HT-29 (cell line): Measurements from ENCODE around the gene MST1. TPM values are rescaled to one million over a fixed set of nuclear protein-coding genes. Genes with fewer than 3 reads are reported as not detected.
"Not testable (repeated sequence)": the region's sequence is repeated elsewhere in the genome, so short reads cannot be mapped to it uniquely, and the experiment has no call there.

ENCODE experiments used
- DNase-seq: peaks from one replicate; pipeline ENCODE4 v3.0.0-alpha.2; 2015; ENCODE audit warnings: low spot score
- total RNA-seq: library from RNA; depleted of rRNA; stranded (reverse); fragments of >200 nt; shearing (Covaris generic); gene quantifications from 2 replicates; pipeline ENCODE4 v1.2.3, GENCODE V29; 2014

The MST1 gene
- total RNA-seq, 1 experiment from 2014 or later, result 2.2 TPM

GRCh38 chr3:49701388-49702077, 12.3 kb upstream of the MST1 start:
- no peak for DNase-seq

- DNase-seq, result no peak
These were observed 11.3 kb upstream of the MST1 start for GRCh38 chr3:49700453-49701128.

- no peak for DNase-seq
These were observed 10.7 kb upstream of the MST1 start for GRCh38 chr3:49700014-49700413.

GRCh38 chr3:49699281-49699979, 10.2 kb upstream of the MST1 start:
- DNase-seq, result no peak

- not testable (repeated sequence) for DNase-seq
These were observed 6.2 kb upstream of the MST1 start for GRCh38 chr3:49695350-49696015.

- DNase-seq, result not testable (repeated sequence)
These were observed 5.3 kb upstream of the MST1 start for GRCh38 chr3:49694409-49695070.

GRCh38 chr3:49691481-49691880, 2.2 kb upstream of the MST1 start:
- DNase-seq, result not testable (repeated sequence)

GRCh38 chr3:49690856-49691255, 1.6 kb upstream of the MST1 start:
- not testable (repeated sequence) for DNase-seq

- not testable (repeated sequence) for DNase-seq
These were observed 792 bp upstream of the MST1 start for GRCh38 chr3:49689908-49690624.

GRCh38 chr3:49688338-49689045, 782 bp downstream of the MST1 start:
- not testable (repeated sequence) for DNase-seq

GRCh38 chr3:49687424-49687795, 1.9 kb downstream of the MST1 start:
- not testable (repeated sequence) for DNase-seq

- peak; percentile 30 for DNase-seq
These were observed 2.4 kb downstream of the MST1 start for GRCh38 chr3:49686769-49687423.

- DNase-seq, result not testable (repeated sequence)
These were observed 2.9 kb downstream of the MST1 start for GRCh38 chr3:49686346-49686745.

- not testable (repeated sequence) for DNase-seq
These were observed 3.4 kb downstream of the MST1 start for GRCh38 chr3:49685846-49686245.

GRCh38 chr3:49685103-49685502, 4.2 kb downstream of the MST1 start:
- DNase-seq, result not testable (repeated sequence)

- not testable (repeated sequence) for DNase-seq
These were observed 4.8 kb downstream of the MST1 start for GRCh38 chr3:49684453-49684852.

GRCh38 chr3:49683162-49683561, 6.1 kb downstream of the MST1 start:
- DNase-seq, result no peak

- no peak for DNase-seq
These were observed 7.7 kb downstream of the MST1 start for GRCh38 chr3:49681543-49681942.

GRCh38 chr3:49681232-49681522, 8.1 kb downstream of the MST1 start:
- DNase-seq, result no peak
